ENCODE measurements around the gene GHR. TPM values are rescaled to one million over a fixed set of nuclear protein-coding genes. Genes with fewer than 3 reads are reported as not detected.

GHR gene
- total and polyA plus RNA-seq, 2 of the 8 experiments (the other 6 are each of a cell fraction or from before 2014, with no cell fraction given): 0.15 to 0.19 TPM

DNA sequence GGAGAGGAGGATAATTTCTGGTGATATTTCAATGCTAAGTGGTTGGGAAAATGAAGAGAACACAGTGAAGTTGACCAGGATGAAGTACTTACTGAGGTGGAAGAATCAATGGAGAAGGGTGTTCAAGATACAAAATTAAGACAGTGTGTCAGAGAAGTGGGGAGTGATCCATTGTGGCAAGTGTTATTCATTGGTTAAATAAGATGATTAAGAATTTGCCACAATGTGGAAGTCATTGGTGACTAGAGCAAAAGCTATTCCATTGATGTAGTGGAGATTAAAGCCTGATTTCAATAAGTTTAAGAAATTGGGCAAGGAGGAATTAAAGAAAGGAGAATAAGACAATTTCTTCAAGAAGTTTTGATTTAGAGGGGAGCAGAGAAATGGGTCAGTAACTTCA lies 118.9 kb downstream of the GHR start:
- Histone ChIP-seq H3K23ac (ENCODE audit: insufficient read length) (no peak overlapping the region), H3K4me1 (replicated peaks in 1 of 4; ENCODE audit: control insufficient read depth in 3 of 4, insufficient read depth in 4 of 4, low read length in 3 of 4) (no peaks in the 10 kb centered on the region), H3K4ac (replicated peaks; ENCODE audit: insufficient read length, low read depth, low read length) (no peak overlapping the region), H3K79me1 (ENCODE audit: low read depth, low read length) (no peaks in the 10 kb centered on the region), H3K79me2 (ENCODE audit: control insufficient read depth in 1 of 2, insufficient read depth in 2 of 2, low read length in 2 of 2) (no peaks in the 10 kb centered on the region), H3K4me3 (ENCODE audit: extremely low read depth in 1 of 4, insufficient read depth in 2 of 4, low read depth in 3 of 4, low read length in 4 of 4) (no peak overlapping the region), H2AFZ (ENCODE audit: low read length) (no peak overlapping the region), H3K27me3 (replicated peaks in 1 of 4; ENCODE audit: control insufficient read depth in 3 of 4, extremely low read depth in 1 of 4, insufficient read depth in 3 of 4, low read length in 3 of 4) (no peaks in the 10 kb centered on the region), H4K8ac (ENCODE audit: extremely low read depth, insufficient read depth, low read length) (no peak overlapping the region), H3K18ac (ENCODE audit: extremely low read depth, low read length) (no peak overlapping the region), H3K4me2 (ENCODE audit: insufficient read depth in 1 of 2, low read depth in 2 of 2, low read length in 2 of 2) (no peak overlapping the region), H4K91ac (replicated peaks; ENCODE audit: insufficient read length, low read length) (no peak overlapping the region), H4K5ac (ENCODE audit: insufficient read length, low read depth, low read length) (no peak overlapping the region), H3K27ac (ENCODE audit: low read depth, low read length) (no peak overlapping the region), H3K9me3 (ENCODE audit: insufficient read depth in 2 of 2, low read depth in 1 of 2, low read length in 1 of 2) (peaks cover 0 to 2% of the 10 kb centered on the region in 2 experiments; a peak in 2 of 4 replicates), H2BK20ac (ENCODE audit: low read length) (no peak overlapping the region), H3K9ac (replicated peaks in 1 of 4; ENCODE audit: extremely low read depth in 1 of 4, low read depth in 3 of 4, low read length in 3 of 4) (no peak overlapping the region), H2BK120ac (replicated peaks; ENCODE audit: low read depth, low read length) (no peak overlapping the region), H3K14ac (ENCODE audit: insufficient read length) (no peak overlapping the region), H3K56ac (replicated peaks; ENCODE audit: insufficient read length, low read depth, low read length) (no peak overlapping the region), H2BK5ac (ENCODE audit: low read depth, low read length) (no peak overlapping the region), H2BK15ac (ENCODE audit: low read length) (no peak overlapping the region), H3K36me3 (ENCODE audit: control insufficient read depth in 2 of 4, insufficient read depth in 4 of 4, low read length in 3 of 4) (no peaks in the 10 kb centered on the region; a peak in 1 of 8 replicates), H3K23me2 (ENCODE audit: low read depth, low read length) (no peaks in the 10 kb centered on the region), H2AK5ac (ENCODE audit: low read depth, low read length) (no peak overlapping the region), H4K20me1 (replicated peaks in 1 of 2; ENCODE audit: control insufficient read depth in 1 of 2, insufficient read depth in 2 of 2, low read length in 2 of 2) (no peaks in the 10 kb centered on the region), H2BK12ac (ENCODE audit: low read depth, low read length) (no peak overlapping the region)
- CTCF ChIA-PET (ENCODE audit: partially characterized antibody): interaction anchor here (1.2 kb wide), 1 partner anchor 13 kb away, joined by 4 read pairs; no protein-coding TSS in a partner anchor
- DNase-seq (ENCODE audit: low read depth in 1 of 2, low spot score in 2 of 2) (no peak), FAIRE-seq (no peak)
- POLR2A ChIA-PET (ENCODE audit: partially characterized antibody): no interaction called here
- TF ChIP-seq MAFK (IDR thresholded peaks at IDR 0.05; ENCODE audit: low read depth, low read length) (no peak), SIN3A (conservative IDR thresholded peaks at IDR 0.05 in 1 of 2, IDR thresholded peaks at IDR 0.05 in 1 of 2; ENCODE audit: low read depth in 1 of 2, low read length in 2 of 2) (no peak), MAX (IDR thresholded peaks at IDR 0.05) (no peak), FOSL1 (IDR thresholded peaks at IDR 0.05; ENCODE audit: insufficient read depth, low read depth, low read length) (no peak), POU5F1 (IDR thresholded peaks at IDR 0.05; ENCODE audit: low read depth, low read length) (no peak), YY1 (IDR thresholded peaks at IDR 0.05; ENCODE audit: low read depth, low read length) (no peak), SRF (IDR thresholded peaks at IDR 0.05; ENCODE audit: low read depth, low read length) (no peak), KDM5A (IDR thresholded peaks at IDR 0.05; ENCODE audit: low read length) (no peak), SUZ12 (IDR thresholded peaks at IDR 0.05; ENCODE audit: low read length) (no peak), RBBP5 (IDR thresholded peaks at IDR 0.05; ENCODE audit: borderline replicate concordance, low read depth, low read length) (no peak), PHF8 (conservative IDR thresholded peaks at IDR 0.05; ENCODE audit: low read depth, low read length) (no peak), ZNF274 (IDR thresholded peaks at IDR 0.05; ENCODE audit: borderline replicate concordance, extremely low read depth, low read length) (no peak), SP4 (IDR thresholded peaks at IDR 0.05; ENCODE audit: low read length) (no peak), SIX5 (IDR thresholded peaks at IDR 0.05; ENCODE audit: low read depth, low read length) (no peak)

Data from H1 (cell line).